Thyroid gland (tissue), 4 donors: ENCODE measurements around the gene RPL14. TPM values are rescaled to one million over a fixed set of nuclear protein-coding genes. Genes with fewer than 3 reads are reported as not detected.
A peak's percentile ranks its signal among the peaks of the same experiment; 100 is the strongest.

Experiments
- DNase-seq, 2 donors: peaks; one replicate each; pipeline ENCODE4 v3.0.0-alpha.2; 2019
- H3K27ac ChIP-seq, 3 donors: fragments of 200-600 bp; sonication (generic); 1 replicate in 2 of 3; 2 replicates in 1 of 3; pipeline ENCODE4 v1.5.1; 2016 to 2019; ENCODE audit warnings: mild to moderate bottlenecking in 1 of 3, moderate library complexity in 1 of 3
- H3K27me3 ChIP-seq: fragments of 200-600 bp; sonication (generic); one replicate; pipeline ENCODE4 v1.5.1; 2019
- H3K36me3 ChIP-seq, 2 donors: fragments of 200-600 bp; sonication (generic); one replicate each; pipeline ENCODE4 v1.5.1; 2016 to 2019
- H3K4me1 ChIP-seq, 2 donors: fragments of 200-600 bp; sonication (generic); one replicate each; pipeline ENCODE4 v1.5.1; 2017 to 2019
- H3K4me3 ChIP-seq, 3 donors: fragments of 200-600 bp; sonication (generic); replicated peaks in 1 of 3; 1 replicate in 2 of 3; 2 replicates in 1 of 3; pipeline ENCODE4 v1.5.1; 2016; ENCODE audit warnings: mild to moderate bottlenecking in 1 of 3
- H3K9me3 ChIP-seq: fragments of 200-600 bp; sonication (generic); one replicate; pipeline ENCODE4 v1.5.1; 2017
- POLR2A ChIP-seq, 2 donors: fragments of 450-650 bp; IDR thresholded peaks; one replicate each; pipeline ENCODE4 v1.6.1; 2017; ENCODE audit warnings: antibody characterized with exemption in 2 of 2, mild to moderate bottlenecking in 2 of 2, moderate library complexity in 1 of 2
- WGBS, 2 donors: methylation state at CpG; one replicate each; pipeline ENCODE4 v1.1.5; 2017; 5-methylcytosine and 5-hydroxymethylcytosine counted together
- intact Hi-C: fragments of 100-400 bp; cut with DNase I; formaldehyde crosslinking; loops from one replicate; pipeline ENCODE4 v1.15.1; 2023
- total RNA-seq, 4 donors: library from RNA; depleted of rRNA; stranded (reverse); fragments of >200 nt; gene quantifications; one replicate each; pipeline ENCODE4 v1.2.3, GENCODE V29; 2016
- TF ChIP-seq, protein P1 (sequence below), 6 experiments: fragments of 200-600 bp in 3 of 6; fragments of 450-650 bp in 3 of 6; sonication (generic) in 3 of 6; IDR thresholded peaks; one replicate each; pipeline ENCODE4 v1.5.1; 2016 to 2019; ENCODE audit warnings: antibody characterized with exemption in 6 of 6, mild to moderate bottlenecking in 2 of 6, inconsistent platforms in 1 of 6, moderate library complexity in 1 of 6

RPL14 gene
- total RNA-seq: 100 to 1,000 TPM; 272 to 723 (median 339) TPM

GRCh38 chr3:40456940-40457823, at the start of gene RPL14:
Gene RPL14, plus strand, starts transcription at chr3:40457339. Its CDS starts 133 bp downstream, at chr3:40457472.
- 0% methylated on average over 17 to 39 of the region's 79 CpGs for WGBS, 2 donors
- intact Hi-C loops: no loop called here
- peak within 1 kb of the TSS; percentile 68 to 93 (median 87) for H3K27ac ChIP-seq
- peak; percentile 97 for DNase-seq
- H3K4me1 ChIP-seq: peaks cover 10 to 22% of the 10 kb centered on the region in 2 donors
- peaks cover 25 to 31% of the 10 kb centered on the region in 2 donors for H3K36me3 ChIP-seq
- TF ChIP-seq, protein P1, sequence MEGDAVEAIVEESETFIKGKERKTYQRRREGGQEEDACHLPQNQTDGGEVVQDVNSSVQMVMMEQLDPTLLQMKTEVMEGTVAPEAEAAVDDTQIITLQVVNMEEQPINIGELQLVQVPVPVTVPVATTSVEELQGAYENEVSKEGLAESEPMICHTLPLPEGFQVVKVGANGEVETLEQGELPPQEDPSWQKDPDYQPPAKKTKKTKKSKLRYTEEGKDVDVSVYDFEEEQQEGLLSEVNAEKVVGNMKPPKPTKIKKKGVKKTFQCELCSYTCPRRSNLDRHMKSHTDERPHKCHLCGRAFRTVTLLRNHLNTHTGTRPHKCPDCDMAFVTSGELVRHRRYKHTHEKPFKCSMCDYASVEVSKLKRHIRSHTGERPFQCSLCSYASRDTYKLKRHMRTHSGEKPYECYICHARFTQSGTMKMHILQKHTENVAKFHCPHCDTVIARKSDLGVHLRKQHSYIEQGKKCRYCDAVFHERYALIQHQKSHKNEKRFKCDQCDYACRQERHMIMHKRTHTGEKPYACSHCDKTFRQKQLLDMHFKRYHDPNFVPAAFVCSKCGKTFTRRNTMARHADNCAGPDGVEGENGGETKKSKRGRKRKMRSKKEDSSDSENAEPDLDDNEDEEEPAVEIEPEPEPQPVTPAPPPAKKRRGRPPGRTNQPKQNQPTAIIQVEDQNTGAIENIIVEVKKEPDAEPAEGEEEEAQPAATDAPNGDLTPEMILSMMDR (IDR thresholded peaks at IDR 0.05): peak in 1 of 6 experiments; percentile 24
- peak; percentile 70 to 96 for TF ChIP-seq POLR2A (IDR thresholded peaks at IDR 0.05)
- no peaks in the 10 kb centered on the region for H3K27me3 ChIP-seq
- H3K9me3 ChIP-seq: no peaks in the 10 kb centered on the region
- H3K4me3 ChIP-seq: peak within 1 kb of the TSS; percentile 59 to 86 (median 81)

GRCh38 chr3:40407611-40408010, 49.5 kb upstream of the RPL14 start:
- 80 to 83% methylated on average over 3 of the region's 3 CpGs for WGBS, 2 donors
- H3K4me1 ChIP-seq: no peaks in the 10 kb centered on the region
- no peak overlapping the region for H3K27ac ChIP-seq
- H3K27me3 ChIP-seq: no peaks in the 10 kb centered on the region
- H3K36me3 ChIP-seq: no peaks in the 10 kb centered on the region
- TF ChIP-seq, protein P1 (IDR thresholded peaks at IDR 0.05): no peak
- TF ChIP-seq POLR2A (IDR thresholded peaks at IDR 0.05): no peak
- no peaks in the 10 kb centered on the region for H3K9me3 ChIP-seq
- intact Hi-C loops: no loop called here
- H3K4me3 ChIP-seq: no peak overlapping the region
- DNase-seq: no peak

GRCh38 chr3:40414270-40414669, 42.9 kb upstream of the RPL14 start:
- intact Hi-C loops: no loop called here
- H3K4me1 ChIP-seq: no peaks in the 10 kb centered on the region
- H3K27ac ChIP-seq: no peak overlapping the region
- no peak overlapping the region for H3K4me3 ChIP-seq
- peak in 1 of 2 donors; percentile 3 for DNase-seq
- no peaks in the 10 kb centered on the region for H3K9me3 ChIP-seq
- no peaks in the 10 kb centered on the region for H3K36me3 ChIP-seq
- 29 to 40% methylated on average over 1 of the region's 1 CpG for WGBS, 2 donors
- H3K27me3 ChIP-seq: no peaks in the 10 kb centered on the region
- TF ChIP-seq, protein P1 (IDR thresholded peaks at IDR 0.05): no peak
- no peak for TF ChIP-seq POLR2A (IDR thresholded peaks at IDR 0.05)

- H3K4me1 ChIP-seq: no peaks in the 10 kb centered on the region
- H3K27me3 ChIP-seq: no peaks in the 10 kb centered on the region
- DNase-seq: no peak
- H3K36me3 ChIP-seq: no peaks in the 10 kb centered on the region
- H3K27ac ChIP-seq: no peak overlapping the region
- TF ChIP-seq POLR2A (IDR thresholded peaks at IDR 0.05): no peak
- TF ChIP-seq, protein P1 (IDR thresholded peaks at IDR 0.05): no peak
- H3K4me3 ChIP-seq: no peak overlapping the region
- WGBS, 2 donors: 89 to 90% methylated on average over 2 of the region's 2 CpGs
- intact Hi-C loops: no loop called here
- no peaks in the 10 kb centered on the region for H3K9me3 ChIP-seq
Observed at GRCh38 chr3:40417845-40418543, 39.1 kb upstream of the RPL14 start.
